ENCODE measurements around the gene RTRAF. TPM values are rescaled to one million over a fixed set of nuclear protein-coding genes. Genes with fewer than 3 reads are reported as not detected.

Gene RTRAF
- total RNA-seq, 1 experiment from 2014 or later, result 93.7 TPM

DNA sequence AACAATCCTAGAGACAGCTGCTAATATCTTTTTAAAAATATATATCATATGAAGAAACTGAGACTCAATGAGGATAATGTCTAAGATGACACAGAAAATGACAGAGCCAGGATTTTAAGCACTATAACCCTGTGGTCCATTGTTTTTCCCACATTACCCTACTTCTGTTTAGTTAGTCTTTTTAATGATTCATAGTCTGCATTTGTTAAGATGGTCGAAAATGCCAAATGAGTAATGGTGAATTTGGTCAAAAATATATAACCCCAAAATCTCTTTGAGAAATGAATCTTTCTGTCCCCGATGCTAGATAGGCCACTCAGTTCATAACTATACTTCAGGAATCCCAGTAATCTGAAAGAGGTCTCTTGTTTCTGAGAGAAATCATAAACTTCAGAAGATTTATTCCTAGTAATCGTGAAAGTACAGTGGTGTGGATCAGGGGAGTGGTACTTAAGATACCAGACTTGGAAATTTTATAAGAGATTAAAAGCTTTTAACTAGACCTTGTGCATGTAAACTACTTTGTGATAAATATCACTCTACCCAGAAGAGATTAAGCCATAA, 10.8 kb downstream of the RTRAF start:
- ChIA-PET CTCF (no interaction called here), POLR2A (no interaction called here)
- DNase-seq (ENCODE audit: low read depth, low spot score) (no peak), ATAC-seq (no peak)
- H3K4me1 ChIP-seq (ENCODE audit: control insufficient read depth, insufficient read depth, low read length), result no peaks in the 10 kb centered on the region
- H3K27me3 ChIP-seq (ENCODE audit: control insufficient read depth, insufficient read depth, low read length), result no peaks in the 10 kb centered on the region
- TF ChIP-seq POLR2AphosphoS5 (IDR thresholded peaks at IDR 0.05; ENCODE audit: low read depth, low read length) (no peak), TCF7L2 (IDR thresholded peaks at IDR 0.05; ENCODE audit: low read depth, low read length) (no peak), SIN3A (IDR thresholded peaks at IDR 0.05; ENCODE audit: borderline replicate concordance, insufficient read depth, low read depth, low read length) (no peak)
- TF ChIP-seq, protein P1, sequence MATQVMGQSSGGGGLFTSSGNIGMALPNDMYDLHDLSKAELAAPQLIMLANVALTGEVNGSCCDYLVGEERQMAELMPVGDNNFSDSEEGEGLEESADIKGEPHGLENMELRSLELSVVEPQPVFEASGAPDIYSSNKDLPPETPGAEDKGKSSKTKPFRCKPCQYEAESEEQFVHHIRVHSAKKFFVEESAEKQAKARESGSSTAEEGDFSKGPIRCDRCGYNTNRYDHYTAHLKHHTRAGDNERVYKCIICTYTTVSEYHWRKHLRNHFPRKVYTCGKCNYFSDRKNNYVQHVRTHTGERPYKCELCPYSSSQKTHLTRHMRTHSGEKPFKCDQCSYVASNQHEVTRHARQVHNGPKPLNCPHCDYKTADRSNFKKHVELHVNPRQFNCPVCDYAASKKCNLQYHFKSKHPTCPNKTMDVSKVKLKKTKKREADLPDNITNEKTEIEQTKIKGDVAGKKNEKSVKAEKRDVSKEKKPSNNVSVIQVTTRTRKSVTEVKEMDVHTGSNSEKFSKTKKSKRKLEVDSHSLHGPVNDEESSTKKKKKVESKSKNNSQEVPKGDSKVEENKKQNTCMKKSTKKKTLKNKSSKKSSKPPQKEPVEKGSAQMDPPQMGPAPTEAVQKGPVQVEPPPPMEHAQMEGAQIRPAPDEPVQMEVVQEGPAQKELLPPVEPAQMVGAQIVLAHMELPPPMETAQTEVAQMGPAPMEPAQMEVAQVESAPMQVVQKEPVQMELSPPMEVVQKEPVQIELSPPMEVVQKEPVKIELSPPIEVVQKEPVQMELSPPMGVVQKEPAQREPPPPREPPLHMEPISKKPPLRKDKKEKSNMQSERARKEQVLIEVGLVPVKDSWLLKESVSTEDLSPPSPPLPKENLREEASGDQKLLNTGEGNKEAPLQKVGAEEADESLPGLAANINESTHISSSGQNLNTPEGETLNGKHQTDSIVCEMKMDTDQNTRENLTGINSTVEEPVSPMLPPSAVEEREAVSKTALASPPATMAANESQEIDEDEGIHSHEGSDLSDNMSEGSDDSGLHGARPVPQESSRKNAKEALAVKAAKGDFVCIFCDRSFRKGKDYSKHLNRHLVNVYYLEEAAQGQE (IDR thresholded peaks at IDR 0.05; ENCODE audit: insufficient read depth in 1 of 2, low read depth in 2 of 2, low read length in 1 of 2), result no peak
- TF ChIP-seq, protein P2, sequence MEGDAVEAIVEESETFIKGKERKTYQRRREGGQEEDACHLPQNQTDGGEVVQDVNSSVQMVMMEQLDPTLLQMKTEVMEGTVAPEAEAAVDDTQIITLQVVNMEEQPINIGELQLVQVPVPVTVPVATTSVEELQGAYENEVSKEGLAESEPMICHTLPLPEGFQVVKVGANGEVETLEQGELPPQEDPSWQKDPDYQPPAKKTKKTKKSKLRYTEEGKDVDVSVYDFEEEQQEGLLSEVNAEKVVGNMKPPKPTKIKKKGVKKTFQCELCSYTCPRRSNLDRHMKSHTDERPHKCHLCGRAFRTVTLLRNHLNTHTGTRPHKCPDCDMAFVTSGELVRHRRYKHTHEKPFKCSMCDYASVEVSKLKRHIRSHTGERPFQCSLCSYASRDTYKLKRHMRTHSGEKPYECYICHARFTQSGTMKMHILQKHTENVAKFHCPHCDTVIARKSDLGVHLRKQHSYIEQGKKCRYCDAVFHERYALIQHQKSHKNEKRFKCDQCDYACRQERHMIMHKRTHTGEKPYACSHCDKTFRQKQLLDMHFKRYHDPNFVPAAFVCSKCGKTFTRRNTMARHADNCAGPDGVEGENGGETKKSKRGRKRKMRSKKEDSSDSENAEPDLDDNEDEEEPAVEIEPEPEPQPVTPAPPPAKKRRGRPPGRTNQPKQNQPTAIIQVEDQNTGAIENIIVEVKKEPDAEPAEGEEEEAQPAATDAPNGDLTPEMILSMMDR (IDR thresholded peaks at IDR 0.05), result no peak
- peaks cover 44% of the 10 kb centered on the region for H3K36me3 ChIP-seq (ENCODE audit: control insufficient read depth, insufficient read depth, low read length)
- no peak overlapping the region for H3K4me3 ChIP-seq (ENCODE audit: low read depth in 2 of 2, low read length in 2 of 2)
- no peak overlapping the region for H3K27ac ChIP-seq (ENCODE audit: low read length)
- in situ Hi-C loops (cut with HindIII; ENCODE audit: low pct_unique_long_range_greater_than_20kb, low sequenced_read_pairs), result no loop called here
- intact Hi-C loops (cut with micrococcal nuclease; ENCODE audit: unreplicated experiment), result no loop called here
- no peaks in the 10 kb centered on the region for H3K9me3 ChIP-seq (ENCODE audit: control insufficient read depth, insufficient read depth, low read depth, low read length)
- BruUV-seq (replicated peaks), result no TSS peak

GRCh38 chr14:52000696-52001095, 11.3 kb downstream of the RTRAF start:
- DNase-seq (ENCODE audit: low read depth, low spot score) (no peak), ATAC-seq (no peak)
- TF ChIP-seq SIN3A (IDR thresholded peaks at IDR 0.05; ENCODE audit: borderline replicate concordance, insufficient read depth, low read depth, low read length) (no peak), TCF7L2 (IDR thresholded peaks at IDR 0.05; ENCODE audit: low read depth, low read length) (no peak), POLR2AphosphoS5 (IDR thresholded peaks at IDR 0.05; ENCODE audit: low read depth, low read length) (no peak)
- TF ChIP-seq, protein P2 (IDR thresholded peaks at IDR 0.05), result no peak
- TF ChIP-seq, protein P1 (IDR thresholded peaks at IDR 0.05; ENCODE audit: insufficient read depth in 1 of 2, low read depth in 2 of 2, low read length in 1 of 2), result no peak
- H3K4me3 ChIP-seq (ENCODE audit: low read depth in 2 of 2, low read length in 2 of 2), result no peak overlapping the region
- no TSS peak for BruUV-seq (replicated peaks)
- ChIA-PET POLR2A (no interaction called here), CTCF (no interaction called here)
- H3K9me3 ChIP-seq (ENCODE audit: control insufficient read depth, insufficient read depth, low read depth, low read length), result no peaks in the 10 kb centered on the region
- no peak overlapping the region for H3K27ac ChIP-seq (ENCODE audit: low read length)
- H3K4me1 ChIP-seq (ENCODE audit: control insufficient read depth, insufficient read depth, low read length), result no peaks in the 10 kb centered on the region
- H3K36me3 ChIP-seq (ENCODE audit: control insufficient read depth, insufficient read depth, low read length), result peaks cover 48% of the 10 kb centered on the region
- intact Hi-C loops (cut with micrococcal nuclease; ENCODE audit: unreplicated experiment), result no loop called here
- in situ Hi-C loops (cut with HindIII; ENCODE audit: low pct_unique_long_range_greater_than_20kb, low sequenced_read_pairs), result no loop called here
- no peaks in the 10 kb centered on the region for H3K27me3 ChIP-seq (ENCODE audit: control insufficient read depth, insufficient read depth, low read length)
